Natural killer cell (primary cell): ENCODE results near the gene DRAP1. TPM values are rescaled to one million over a fixed set of nuclear protein-coding genes. Genes with fewer than 3 reads are reported as not detected.
A peak's percentile ranks its signal among the peaks of the same experiment; 100 is the strongest.

ENCODE experiments used
- ATAC-seq, 3 donors: fragments of 150-1000 bp in 2 of 3; fragments of 200-7000 bp in 1 of 3; cut with Tn5 transposase; 1 replicate in 1 of 3; 2 replicates in 2 of 3; pipeline ENCODE4 v1.10.0; 2021; ENCODE audit warnings: mild to moderate bottlenecking in 2 of 3, moderate library complexity in 2 of 3
- DNase-seq, 2 donors: peaks; one replicate each; pipeline versions ENCODE4 v3.0.0 to v3.0.0-alpha.2; 2013 to 2021; ENCODE audit warnings: mixed read lengths in 1 of 2
- H3K27ac ChIP-seq: one replicate; pipeline ENCODE4 v1.5.1; 2013; ENCODE audit warnings: mild to moderate bottlenecking, low read length
- H3K27me3 ChIP-seq: one replicate; pipeline ENCODE4 v1.6.1; 2013; ENCODE audit warnings: low read length; ENCODE audit not compliant: control insufficient read depth, insufficient read depth
- H3K36me3 ChIP-seq: one replicate; pipeline ENCODE4 v1.6.1; 2013; ENCODE audit warnings: low read length; ENCODE audit not compliant: control insufficient read depth, insufficient read depth
- H3K4me1 ChIP-seq: one replicate; pipeline ENCODE4 v1.6.1; 2013; ENCODE audit warnings: low read length; ENCODE audit not compliant: control insufficient read depth, insufficient read depth
- H3K4me3 ChIP-seq: one replicate; pipeline ENCODE4 v1.5.1; 2013; ENCODE audit warnings: low read length
- H3K9me3 ChIP-seq: one replicate; pipeline ENCODE4 v1.6.1; 2013; ENCODE audit warnings: low read length; ENCODE audit not compliant: control insufficient read depth, insufficient read depth
- H3K27ac Mint-ChIP-seq, 2 donors: one replicate each; pipeline ENCODE4 v1.8.0; 2022; ENCODE audit warnings: mild to moderate bottlenecking in 2 of 2, mixed read lengths in 2 of 2, moderate library complexity in 1 of 2
- H3K27me3 Mint-ChIP-seq, 2 donors: one replicate each; pipeline ENCODE4 v1.8.0; 2022; ENCODE audit warnings: low read depth in 2 of 2, mixed read lengths in 2 of 2
- H3K36me3 Mint-ChIP-seq: one replicate; pipeline ENCODE4 v1.8.0; 2022; ENCODE audit warnings: mixed read lengths
- H3K4me1 Mint-ChIP-seq, 2 donors: one replicate each; pipeline ENCODE4 v1.8.0; 2022; ENCODE audit warnings: mixed read lengths in 2 of 2
- H3K4me3 Mint-ChIP-seq: one replicate; pipeline ENCODE4 v1.8.0; 2022; ENCODE audit warnings: mild to moderate bottlenecking, moderate library complexity, mixed read lengths
- H3K9me3 Mint-ChIP-seq, 2 donors: one replicate each; pipeline ENCODE4 v1.8.0; 2022; ENCODE audit warnings: mixed read lengths in 2 of 2
- WGBS: methylation state at CpG from one replicate; pipeline ENCODE4 v1.1.7; 2013; ENCODE audit warnings: missing lambda C conversion rate; ENCODE audit not compliant: insufficient coverage; 5-methylcytosine and 5-hydroxymethylcytosine counted together
- intact Hi-C: fragments of 100-400 bp; cut with micrococcal nuclease; formaldehyde crosslinking; loops from one replicate; pipeline ENCODE4 v1.14.2; 2022
- total RNA-seq, 4 donors: library from RNA; stranded (reverse); fragments of 120-200 nt in 1 of 4; gene quantifications; one replicate each; pipeline versions ENCODE4 v1.2.3 to v1.2.4, GENCODE V29; 2013 to 2022
- TF ChIP-seq, protein P1 (sequence below): fragments of 200-600 bp; IDR thresholded peaks from one replicate; pipeline ENCODE4 v1.8.0; 2022; ENCODE audit warnings: antibody characterized with exemption

DRAP1 gene
- total RNA-seq, 3 donors from 2014 or later (not counting 1 experiment from before 2014, with no cell fraction given), result 114 to 115 (median 115) TPM

GRCh38 chr11:65931773-65932557 is 12.7 kb downstream of the DRAP1 start:
- Mint-ChIP-seq H3K4me3 (no peak overlapping the region), H3K27me3 (no peaks in the 10 kb centered on the region), H3K36me3 (no peaks in the 10 kb centered on the region), H3K4me1 (peaks cover 22 to 36% of the 10 kb centered on the region in 2 donors), H3K9me3 (no peaks in the 10 kb centered on the region), H3K27ac (peak overlapping the region; percentile 21 to 35)
- TF ChIP-seq, protein P1, sequence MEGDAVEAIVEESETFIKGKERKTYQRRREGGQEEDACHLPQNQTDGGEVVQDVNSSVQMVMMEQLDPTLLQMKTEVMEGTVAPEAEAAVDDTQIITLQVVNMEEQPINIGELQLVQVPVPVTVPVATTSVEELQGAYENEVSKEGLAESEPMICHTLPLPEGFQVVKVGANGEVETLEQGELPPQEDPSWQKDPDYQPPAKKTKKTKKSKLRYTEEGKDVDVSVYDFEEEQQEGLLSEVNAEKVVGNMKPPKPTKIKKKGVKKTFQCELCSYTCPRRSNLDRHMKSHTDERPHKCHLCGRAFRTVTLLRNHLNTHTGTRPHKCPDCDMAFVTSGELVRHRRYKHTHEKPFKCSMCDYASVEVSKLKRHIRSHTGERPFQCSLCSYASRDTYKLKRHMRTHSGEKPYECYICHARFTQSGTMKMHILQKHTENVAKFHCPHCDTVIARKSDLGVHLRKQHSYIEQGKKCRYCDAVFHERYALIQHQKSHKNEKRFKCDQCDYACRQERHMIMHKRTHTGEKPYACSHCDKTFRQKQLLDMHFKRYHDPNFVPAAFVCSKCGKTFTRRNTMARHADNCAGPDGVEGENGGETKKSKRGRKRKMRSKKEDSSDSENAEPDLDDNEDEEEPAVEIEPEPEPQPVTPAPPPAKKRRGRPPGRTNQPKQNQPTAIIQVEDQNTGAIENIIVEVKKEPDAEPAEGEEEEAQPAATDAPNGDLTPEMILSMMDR, result no peak
- H3K27me3 ChIP-seq, result no peaks in the 10 kb centered on the region
- no peaks in the 10 kb centered on the region for H3K9me3 ChIP-seq
- ATAC-seq, result no peak
- intact Hi-C loops, result no loop called here
- H3K4me3 ChIP-seq, result no peak overlapping the region
- 74% methylated on average over 13 of the region's 13 CpGs for WGBS
- no peaks in the 10 kb centered on the region for H3K36me3 ChIP-seq
- H3K27ac ChIP-seq, result no peak overlapping the region
- peak in 1 of 2 donors; percentile 33 for DNase-seq
- H3K4me1 ChIP-seq, result peaks cover 36% of the 10 kb centered on the region

DNA sequence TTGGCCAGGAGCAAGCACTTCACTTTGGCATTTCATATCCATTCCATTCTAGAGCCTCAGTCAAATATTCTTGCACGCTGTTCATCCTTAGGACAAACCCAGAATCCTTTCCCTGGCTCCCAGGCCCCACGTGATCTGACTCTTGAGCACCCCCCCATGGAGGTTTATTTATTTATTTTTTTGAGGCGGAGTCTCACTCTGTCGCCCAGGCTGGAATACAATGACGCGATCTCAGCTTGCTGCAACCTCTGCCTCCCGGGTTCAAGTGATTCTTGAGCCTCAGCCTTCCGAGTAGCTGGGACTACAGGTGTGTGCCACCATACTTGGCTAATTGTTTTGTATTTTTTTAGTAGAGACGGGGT is 13.3 kb downstream of the DRAP1 start:
- ATAC-seq, result no peak
- DNase-seq, result peak in 1 of 2 donors; percentile 34
- H3K4me1 ChIP-seq, result peaks cover 30% of the 10 kb centered on the region
- no peaks in the 10 kb centered on the region for H3K27me3 Mint-ChIP-seq
- no peaks in the 10 kb centered on the region for H3K9me3 Mint-ChIP-seq
- H3K27ac Mint-ChIP-seq, result peak overlapping the region in 1 of 2 donors; percentile 29
- WGBS, result 74% methylated on average over 9 of the region's 9 CpGs
- no peak overlapping the region for H3K4me3 Mint-ChIP-seq
- H3K4me3 ChIP-seq, result no peak overlapping the region
- H3K4me1 Mint-ChIP-seq, result peaks cover 16 to 31% of the 10 kb centered on the region in 2 donors
- no peak overlapping the region for H3K27ac ChIP-seq
- no peaks in the 10 kb centered on the region for H3K36me3 Mint-ChIP-seq
- no peaks in the 10 kb centered on the region for H3K36me3 ChIP-seq
- H3K9me3 ChIP-seq, result no peaks in the 10 kb centered on the region
- no peaks in the 10 kb centered on the region for H3K27me3 ChIP-seq
- TF ChIP-seq, protein P1, result no peak
- intact Hi-C loops, result no loop called here

DNA sequence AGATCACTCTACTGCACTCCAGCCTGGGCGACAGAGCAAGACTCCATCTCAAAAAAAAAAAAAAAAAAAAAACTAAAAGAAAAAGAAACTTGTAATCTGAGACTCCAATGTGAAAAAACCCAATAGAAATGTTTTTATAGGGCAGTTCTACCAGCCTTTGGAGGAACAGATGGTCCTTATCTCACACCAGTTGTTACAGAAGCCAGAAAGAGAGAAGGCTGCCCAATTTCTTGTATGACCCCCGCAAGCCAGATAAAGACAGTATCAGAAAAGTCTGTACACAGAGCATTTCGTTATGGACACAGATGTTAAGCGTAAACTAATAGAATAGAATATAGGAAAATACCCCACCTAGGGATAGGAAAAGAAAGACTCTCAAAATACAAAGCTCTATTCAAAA is 14.8 kb downstream of the DRAP1 start:
- DNase-seq (no peak), ATAC-seq (no peak)
- intact Hi-C loops, result no loop called here
- no peak overlapping the region for H3K27ac Mint-ChIP-seq
- Histone ChIP-seq H3K9me3 (no peaks in the 10 kb centered on the region), H3K27ac (no peak overlapping the region), H3K4me3 (no peak overlapping the region), H3K4me1 (peaks cover 15% of the 10 kb centered on the region), H3K27me3 (no peaks in the 10 kb centered on the region), H3K36me3 (no peaks in the 10 kb centered on the region)
- no CpG with 5 or more reads among the region's 4 CpGs for WGBS
- H3K36me3 Mint-ChIP-seq, result no peaks in the 10 kb centered on the region
- no peak overlapping the region for H3K4me3 Mint-ChIP-seq
- no peaks in the 10 kb centered on the region for H3K9me3 Mint-ChIP-seq
- peaks cover 2 to 16% of the 10 kb centered on the region in 2 donors for H3K4me1 Mint-ChIP-seq
- TF ChIP-seq, protein P1, result no peak
- no peaks in the 10 kb centered on the region for H3K27me3 Mint-ChIP-seq

GRCh38 chr11:65937766-65938165 is 18.5 kb downstream of the DRAP1 start:
- ATAC-seq (no peak), DNase-seq (no peak)
- TF ChIP-seq, protein P1, result no peak
- H3K27me3 Mint-ChIP-seq, result no peaks in the 10 kb centered on the region
- H3K27me3 ChIP-seq, result no peaks in the 10 kb centered on the region
- intact Hi-C loops, result no loop called here
- no peak overlapping the region for H3K27ac Mint-ChIP-seq
- H3K36me3 Mint-ChIP-seq, result no peaks in the 10 kb centered on the region
- no peak overlapping the region for H3K4me3 Mint-ChIP-seq
- H3K9me3 ChIP-seq, result no peaks in the 10 kb centered on the region
- H3K27ac ChIP-seq, result no peak overlapping the region
- no peak overlapping the region for H3K4me3 ChIP-seq
- no peaks in the 10 kb centered on the region for H3K9me3 Mint-ChIP-seq
- H3K36me3 ChIP-seq, result no peaks in the 10 kb centered on the region
- H3K4me1 Mint-ChIP-seq, result peaks cover 0 to 6% of the 10 kb centered on the region in 2 donors
- peaks cover 7% of the 10 kb centered on the region for H3K4me1 ChIP-seq
- 62% methylated on average over 4 of the region's 4 CpGs for WGBS
